Osteocyte (in vitro differentiated cells): ENCODE measurements around the gene SGO1. TPM values are rescaled to one million over a fixed set of nuclear protein-coding genes. Genes with fewer than 3 reads are reported as not detected.
"Not testable (repeated sequence)": the region's sequence is repeated elsewhere in the genome, so short reads cannot be mapped to it uniquely, and the experiment has no call there.

Experiments used
- DNase-seq: peaks from one replicate; pipeline ENCODE4 v3.0.0; 2021; ENCODE audit warnings: mixed read lengths; ENCODE audit not compliant: unreplicated experiment; ENCODE audit errors: extremely low spot score
- H3K27ac Mint-ChIP-seq: one replicate; pipeline ENCODE4 v1.8.0; 2021; ENCODE audit warnings: mild to moderate bottlenecking, mixed read lengths; ENCODE audit not compliant: unreplicated experiment
- H3K27me3 Mint-ChIP-seq: one replicate; pipeline ENCODE4 v1.8.0; 2021; ENCODE audit warnings: mixed read lengths; ENCODE audit not compliant: unreplicated experiment
- H3K36me3 Mint-ChIP-seq: one replicate; pipeline ENCODE4 v1.8.0; 2021; ENCODE audit warnings: mixed read lengths; ENCODE audit not compliant: unreplicated experiment
- H3K4me1 Mint-ChIP-seq: one replicate; pipeline ENCODE4 v1.8.0; 2021; ENCODE audit warnings: mixed read lengths; ENCODE audit not compliant: unreplicated experiment
- H3K4me3 Mint-ChIP-seq: one replicate; pipeline ENCODE4 v1.8.0; 2021; ENCODE audit warnings: mild to moderate bottlenecking, moderate library complexity, mixed read lengths; ENCODE audit not compliant: unreplicated experiment
- H3K9me3 Mint-ChIP-seq: one replicate; pipeline ENCODE4 v1.8.0; 2021; ENCODE audit warnings: mixed read lengths; ENCODE audit not compliant: unreplicated experiment
- CTCF ChIP-seq: fragments of 200-600 bp; sonication (generic); IDR thresholded peaks from 2 replicates; pipeline ENCODE4 v1.5.0; 2021; ENCODE audit warnings: antibody characterized with exemption, mild to moderate bottlenecking, moderate library complexity
- total RNA-seq: library from RNA; stranded (reverse); gene quantifications from 2 replicates; pipeline ENCODE4 v1.2.1, GENCODE V29; 2021

SGO1 gene
- total RNA-seq, 1 donor from 2014 or later, result 2.7 TPM

GRCh38 chr3:20225769-20226168 lies 39.8 kb upstream of the SGO1 start:
- Mint-ChIP-seq H3K9me3 (no peaks in the 10 kb centered on the region), H3K27me3 (peaks cover 52% of the 10 kb centered on the region), H3K4me1 (no peaks in the 10 kb centered on the region), H3K27ac (no peak overlapping the region), H3K36me3 (no peaks in the 10 kb centered on the region), H3K4me3 (no peak overlapping the region)
- no peak for DNase-seq
- TF ChIP-seq CTCF, result peak; percentile 56

GRCh38 chr3:20222274-20222673 lies 36.3 kb upstream of the SGO1 start:
- no peaks in the 10 kb centered on the region for H3K4me1 Mint-ChIP-seq
- TF ChIP-seq CTCF, result no peak
- no peak overlapping the region for H3K4me3 Mint-ChIP-seq
- no peak for DNase-seq
- no peaks in the 10 kb centered on the region for H3K9me3 Mint-ChIP-seq
- H3K27ac Mint-ChIP-seq, result no peak overlapping the region
- peaks cover 38% of the 10 kb centered on the region for H3K27me3 Mint-ChIP-seq
- H3K36me3 Mint-ChIP-seq, result no peaks in the 10 kb centered on the region

GRCh38 chr3:20218215-20218614 lies 32.2 kb upstream of the SGO1 start:
- Mint-ChIP-seq H3K27me3 (peaks cover 31% of the 10 kb centered on the region), H3K4me1 (no peaks in the 10 kb centered on the region), H3K27ac (no peak overlapping the region), H3K4me3 (no peak overlapping the region), H3K9me3 (no peaks in the 10 kb centered on the region), H3K36me3 (no peaks in the 10 kb centered on the region)
- TF ChIP-seq CTCF, result no peak
- no peak for DNase-seq

GRCh38 chr3:20215636-20216035 lies 29.6 kb upstream of the SGO1 start:
- Mint-ChIP-seq H3K4me1 (no peaks in the 10 kb centered on the region), H3K9me3 (no peaks in the 10 kb centered on the region), H3K4me3 (no peak overlapping the region), H3K27me3 (peaks cover 15% of the 10 kb centered on the region), H3K27ac (no peak overlapping the region), H3K36me3 (no peaks in the 10 kb centered on the region)
- no peak for TF ChIP-seq CTCF
- no peak for DNase-seq

- not testable (repeated sequence) for H3K4me1 Mint-ChIP-seq, H3K27ac Mint-ChIP-seq, DNase-seq, H3K9me3 Mint-ChIP-seq, H3K36me3 Mint-ChIP-seq, H3K4me3 Mint-ChIP-seq
- peaks cover 25% of the 10 kb centered on the region for H3K27me3 Mint-ChIP-seq
These were observed 27.5 kb upstream of the SGO1 start for GRCh38 chr3:20213491-20213890.

GRCh38 chr3:20207945-20208344 lies 21.9 kb upstream of the SGO1 start:
- H3K36me3 Mint-ChIP-seq, H3K27ac Mint-ChIP-seq, DNase-seq, H3K4me3 Mint-ChIP-seq, H3K9me3 Mint-ChIP-seq, H3K4me1 Mint-ChIP-seq: not testable (repeated sequence)
- peaks cover 32% of the 10 kb centered on the region for H3K27me3 Mint-ChIP-seq

- H3K36me3 Mint-ChIP-seq, H3K27ac Mint-ChIP-seq, H3K9me3 Mint-ChIP-seq, H3K4me1 Mint-ChIP-seq, DNase-seq, H3K4me3 Mint-ChIP-seq: not testable (repeated sequence)
- peaks cover 42% of the 10 kb centered on the region for H3K27me3 Mint-ChIP-seq
These were observed 19.9 kb upstream of the SGO1 start for GRCh38 chr3:20205898-20206297.
